ENCODE data around the gene F8. TPM values are rescaled to one million over a fixed set of nuclear protein-coding genes. Genes with fewer than 3 reads are reported as not detected.

Gene F8
- total RNA-seq, 1 experiment from 2014 or later, result 2.6 TPM

DNA sequence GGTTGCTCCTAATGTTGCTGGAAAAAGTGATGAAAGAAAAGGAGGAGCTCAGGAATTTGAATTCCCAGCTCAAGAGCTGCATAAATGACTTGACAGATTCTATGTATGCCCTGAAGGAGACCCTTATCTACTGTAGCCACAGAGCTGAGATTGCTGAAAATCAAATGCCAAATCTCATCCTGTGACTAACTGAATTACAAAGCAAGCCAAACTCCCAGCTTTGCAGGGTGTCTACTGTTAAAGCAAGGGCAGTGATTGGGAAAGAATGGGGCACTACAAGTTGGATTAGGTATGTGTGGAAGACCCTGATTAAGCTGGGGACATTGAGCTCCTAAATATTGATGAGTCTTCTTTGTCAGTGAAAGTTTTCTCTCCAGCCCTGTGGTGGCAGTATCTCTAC is 167.3 kb downstream of the F8 start:
- Histone ChIP-seq H3K27ac (ENCODE audit: low read depth, low read length) (no peak overlapping the region), H4K20me1 (ENCODE audit: insufficient read depth) (no peaks in the 10 kb centered on the region), H3K9me2 (ENCODE audit: insufficient read depth) (no peaks in the 10 kb centered on the region), H3K27me3 (ENCODE audit: insufficient read depth, low read length) (no peaks in the 10 kb centered on the region), H3K4me2 (ENCODE audit: low read length) (no peak overlapping the region), H3K4me3 (replicated peaks in 1 of 2; ENCODE audit: low read depth in 1 of 2, low read length in 2 of 2) (no peak overlapping the region), H3K79me2 (ENCODE audit: insufficient read depth, low read length) (no peaks in the 10 kb centered on the region), H3K36me3 (ENCODE audit: control insufficient read depth in 1 of 2, insufficient read depth in 2 of 2, low read length in 2 of 2) (no peaks in the 10 kb centered on the region), H2AFZ (ENCODE audit: low read depth, low read length, poor library complexity, severe bottlenecking) (no peak overlapping the region), H3K9me3 (ENCODE audit: control insufficient read depth in 1 of 2, insufficient read depth in 1 of 2, low read depth in 1 of 2, low read length in 2 of 2) (no peaks in the 10 kb centered on the region), H3K9ac (ENCODE audit: low read length) (no peak overlapping the region), H3K4me1 (ENCODE audit: control insufficient read depth in 1 of 2, insufficient read depth in 2 of 2, low read length in 2 of 2) (no peaks in the 10 kb centered on the region)
- RAD21 ChIA-PET (ENCODE audit: low non-redundant PET in 1 of 2, low total read pairs in 2 of 2, uncharacterized antibody in 2 of 2, unreplicated experiment in 2 of 2), result no interaction called here
- DNase-seq (ENCODE audit: low read depth, low spot score) (no peak), ATAC-seq (no peak)
- BruUV-seq (replicated peaks), result no TSS peak
- CTCF ChIA-PET, result no interaction called here
- POLR2A ChIA-PET, result no interaction called here
- intact Hi-C loops (cut with micrococcal nuclease), result no loop called here
- TF ChIP-seq CBX3 (IDR thresholded peaks at IDR 0.05; ENCODE audit: low read depth) (no peak), SRF (IDR thresholded peaks at IDR 0.05; ENCODE audit: low read depth) (no peak), SIN3A (IDR thresholded peaks at IDR 0.05; ENCODE audit: low read depth) (no peak), FOSL1 (IDR thresholded peaks at IDR 0.05; ENCODE audit: low read depth) (no peak), POLR2AphosphoS5 (IDR thresholded peaks at IDR 0.05; ENCODE audit: low read depth, low read length) (no peak), EZH2phosphoT487 (IDR thresholded peaks at IDR 0.05; ENCODE audit: borderline replicate concordance) (no peak), EGR1 (IDR thresholded peaks at IDR 0.05; ENCODE audit: low read depth) (no peak)
- TF ChIP-seq, protein P1, sequence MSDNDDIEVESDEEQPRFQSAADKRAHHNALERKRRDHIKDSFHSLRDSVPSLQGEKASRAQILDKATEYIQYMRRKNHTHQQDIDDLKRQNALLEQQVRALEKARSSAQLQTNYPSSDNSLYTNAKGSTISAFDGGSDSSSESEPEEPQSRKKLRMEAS (IDR thresholded peaks at IDR 0.05), result no peak

DNA sequence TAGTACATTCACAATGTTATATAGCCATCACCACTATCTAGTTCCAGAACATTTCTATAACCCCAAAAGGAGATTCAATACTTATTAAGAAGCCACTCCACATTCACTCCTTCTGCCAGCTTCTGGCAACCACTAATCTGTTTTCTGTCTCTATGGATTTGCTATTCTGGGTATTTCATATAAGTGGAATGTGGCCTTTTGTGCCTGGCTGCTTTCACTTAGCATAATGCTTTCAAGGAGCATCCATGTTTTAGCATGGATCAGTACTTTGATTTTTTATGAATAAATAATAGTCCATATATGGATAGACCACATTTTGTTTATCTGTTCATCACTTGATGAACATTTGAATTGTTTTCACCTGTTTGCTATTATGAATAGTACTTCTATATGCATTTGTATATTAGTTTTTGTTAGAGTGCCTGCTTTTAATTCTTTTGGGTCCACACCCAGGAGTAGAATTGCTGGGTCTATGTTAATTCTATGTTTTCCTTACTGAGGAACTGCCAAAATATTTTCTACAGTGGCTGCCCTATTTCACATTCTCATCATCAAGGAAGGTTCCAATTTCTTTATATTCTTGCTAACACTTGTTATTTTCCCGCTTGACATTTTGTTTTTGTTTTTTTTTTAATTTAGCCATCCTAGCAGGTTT is 171.4 kb downstream of the F8 start:
- Histone ChIP-seq H4K20me1 (ENCODE audit: insufficient read depth) (no peaks in the 10 kb centered on the region), H3K9me2 (ENCODE audit: insufficient read depth) (no peaks in the 10 kb centered on the region), H3K9me3 (ENCODE audit: control insufficient read depth in 1 of 2, insufficient read depth in 1 of 2, low read depth in 1 of 2, low read length in 2 of 2) (no peaks in the 10 kb centered on the region), H3K4me1 (ENCODE audit: control insufficient read depth in 1 of 2, insufficient read depth in 2 of 2, low read length in 2 of 2) (no peaks in the 10 kb centered on the region), H2AFZ (ENCODE audit: low read depth, low read length, poor library complexity, severe bottlenecking) (no peak overlapping the region), H3K36me3 (ENCODE audit: control insufficient read depth in 1 of 2, insufficient read depth in 2 of 2, low read length in 2 of 2) (no peaks in the 10 kb centered on the region), H3K27me3 (ENCODE audit: insufficient read depth, low read length) (no peaks in the 10 kb centered on the region), H3K4me2 (ENCODE audit: low read length) (no peak overlapping the region), H3K4me3 (replicated peaks in 1 of 2; ENCODE audit: low read depth in 1 of 2, low read length in 2 of 2) (no peak overlapping the region), H3K27ac (ENCODE audit: low read depth, low read length) (no peak overlapping the region), H3K9ac (ENCODE audit: low read length) (no peak overlapping the region), H3K79me2 (ENCODE audit: insufficient read depth, low read length) (no peaks in the 10 kb centered on the region)
- BruUV-seq (replicated peaks), result no TSS peak
- POLR2A ChIA-PET, result no interaction called here
- DNase-seq (ENCODE audit: low read depth, low spot score), result no peak
- CTCF ChIA-PET, result no interaction called here
- intact Hi-C loops (cut with micrococcal nuclease), result no loop called here
- TF ChIP-seq, protein P2, sequence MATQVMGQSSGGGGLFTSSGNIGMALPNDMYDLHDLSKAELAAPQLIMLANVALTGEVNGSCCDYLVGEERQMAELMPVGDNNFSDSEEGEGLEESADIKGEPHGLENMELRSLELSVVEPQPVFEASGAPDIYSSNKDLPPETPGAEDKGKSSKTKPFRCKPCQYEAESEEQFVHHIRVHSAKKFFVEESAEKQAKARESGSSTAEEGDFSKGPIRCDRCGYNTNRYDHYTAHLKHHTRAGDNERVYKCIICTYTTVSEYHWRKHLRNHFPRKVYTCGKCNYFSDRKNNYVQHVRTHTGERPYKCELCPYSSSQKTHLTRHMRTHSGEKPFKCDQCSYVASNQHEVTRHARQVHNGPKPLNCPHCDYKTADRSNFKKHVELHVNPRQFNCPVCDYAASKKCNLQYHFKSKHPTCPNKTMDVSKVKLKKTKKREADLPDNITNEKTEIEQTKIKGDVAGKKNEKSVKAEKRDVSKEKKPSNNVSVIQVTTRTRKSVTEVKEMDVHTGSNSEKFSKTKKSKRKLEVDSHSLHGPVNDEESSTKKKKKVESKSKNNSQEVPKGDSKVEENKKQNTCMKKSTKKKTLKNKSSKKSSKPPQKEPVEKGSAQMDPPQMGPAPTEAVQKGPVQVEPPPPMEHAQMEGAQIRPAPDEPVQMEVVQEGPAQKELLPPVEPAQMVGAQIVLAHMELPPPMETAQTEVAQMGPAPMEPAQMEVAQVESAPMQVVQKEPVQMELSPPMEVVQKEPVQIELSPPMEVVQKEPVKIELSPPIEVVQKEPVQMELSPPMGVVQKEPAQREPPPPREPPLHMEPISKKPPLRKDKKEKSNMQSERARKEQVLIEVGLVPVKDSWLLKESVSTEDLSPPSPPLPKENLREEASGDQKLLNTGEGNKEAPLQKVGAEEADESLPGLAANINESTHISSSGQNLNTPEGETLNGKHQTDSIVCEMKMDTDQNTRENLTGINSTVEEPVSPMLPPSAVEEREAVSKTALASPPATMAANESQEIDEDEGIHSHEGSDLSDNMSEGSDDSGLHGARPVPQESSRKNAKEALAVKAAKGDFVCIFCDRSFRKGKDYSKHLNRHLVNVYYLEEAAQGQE (IDR thresholded peaks at IDR 0.05; ENCODE audit: low read depth), result no peak
- TF ChIP-seq, protein P1 (IDR thresholded peaks at IDR 0.05), result no peak
- TF ChIP-seq JUND (IDR thresholded peaks at IDR 0.05), result no peak
- no peak for TF ChIP-seq EZH2phosphoT487 (IDR thresholded peaks at IDR 0.05; ENCODE audit: borderline replicate concordance)
- no peak for TF ChIP-seq EGR1 (IDR thresholded peaks at IDR 0.05; ENCODE audit: low read depth)
- TF ChIP-seq FOSL1 (IDR thresholded peaks at IDR 0.05; ENCODE audit: low read depth), result no peak
- TF ChIP-seq, protein P3, sequence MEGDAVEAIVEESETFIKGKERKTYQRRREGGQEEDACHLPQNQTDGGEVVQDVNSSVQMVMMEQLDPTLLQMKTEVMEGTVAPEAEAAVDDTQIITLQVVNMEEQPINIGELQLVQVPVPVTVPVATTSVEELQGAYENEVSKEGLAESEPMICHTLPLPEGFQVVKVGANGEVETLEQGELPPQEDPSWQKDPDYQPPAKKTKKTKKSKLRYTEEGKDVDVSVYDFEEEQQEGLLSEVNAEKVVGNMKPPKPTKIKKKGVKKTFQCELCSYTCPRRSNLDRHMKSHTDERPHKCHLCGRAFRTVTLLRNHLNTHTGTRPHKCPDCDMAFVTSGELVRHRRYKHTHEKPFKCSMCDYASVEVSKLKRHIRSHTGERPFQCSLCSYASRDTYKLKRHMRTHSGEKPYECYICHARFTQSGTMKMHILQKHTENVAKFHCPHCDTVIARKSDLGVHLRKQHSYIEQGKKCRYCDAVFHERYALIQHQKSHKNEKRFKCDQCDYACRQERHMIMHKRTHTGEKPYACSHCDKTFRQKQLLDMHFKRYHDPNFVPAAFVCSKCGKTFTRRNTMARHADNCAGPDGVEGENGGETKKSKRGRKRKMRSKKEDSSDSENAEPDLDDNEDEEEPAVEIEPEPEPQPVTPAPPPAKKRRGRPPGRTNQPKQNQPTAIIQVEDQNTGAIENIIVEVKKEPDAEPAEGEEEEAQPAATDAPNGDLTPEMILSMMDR (IDR thresholded peaks at IDR 0.05 in 2 of 3, conservative IDR thresholded peaks at IDR 0.05 in 1 of 3; ENCODE audit: borderline replicate concordance in 1 of 3, insufficient read depth in 1 of 3, low read depth in 2 of 3, low read length in 2 of 3), result no peak
- ATAC-seq, result no peak
- RAD21 ChIA-PET (ENCODE audit: low non-redundant PET in 1 of 2, low total read pairs in 2 of 2, uncharacterized antibody in 2 of 2, unreplicated experiment in 2 of 2), result no interaction called here
